ENCODE data around the gene ACKR4. TPM values are rescaled to one million over a fixed set of nuclear protein-coding genes. Genes with fewer than 3 reads are reported as not detected.

Gene ACKR4
- total and polyA plus RNA-seq, 2 of the 8 experiments (the other 6 are each of a cell fraction or from before 2014, with no cell fraction given) = not detected

GRCh38 chr3:132624790-132625189 lies 27.7 kb downstream of the ACKR4 start (continued):
- TF ChIP-seq CHD7 (IDR thresholded peaks at IDR 0.05; ENCODE audit: insufficient replicate concordance, low read length) (no peak), TBP (IDR thresholded peaks at IDR 0.05; ENCODE audit: low read depth, low read length) (no peak), RNF2 (IDR thresholded peaks at IDR 0.05; ENCODE audit: borderline replicate concordance, low read depth, low read length, missing control alignments, poor library complexity, severe bottlenecking) (no peak), CTCF (IDR thresholded peaks at IDR 0.05; ENCODE audit: control extremely low read depth in 1 of 3, insufficient read depth in 1 of 3, low read depth in 1 of 3, low read length in 3 of 3) (no peak), RBBP5 (IDR thresholded peaks at IDR 0.05; ENCODE audit: borderline replicate concordance, low read depth, low read length) (no peak)
